Liver (tissue), 9 donors: Measurements from ENCODE around the gene DNAJA2. TPM values are rescaled to one million over a fixed set of nuclear protein-coding genes. Genes with fewer than 3 reads are reported as not detected.
A peak's percentile ranks its signal among the peaks of the same experiment; 100 is the strongest.

Source experiments
- DNase-seq: peaks from one replicate; pipeline ENCODE4 v3.0.0-alpha.2; 2017; ENCODE audit warnings: low spot score
- H3K27ac ChIP-seq, 2 donors: one replicate each; pipeline ENCODE4 v1.7.0; 2013; ENCODE audit warnings: inconsistent platforms in 2 of 2, low read length in 2 of 2, control low read depth in 1 of 2, low read depth in 1 of 2, mild to moderate bottlenecking in 1 of 2
- H3K27me3 ChIP-seq, 4 donors: one replicate each; pipeline versions ENCODE4 v1.6.1 to v1.7.0; 2013; ENCODE audit warnings: low read length in 3 of 4, inconsistent platforms in 1 of 4, mild to moderate bottlenecking in 1 of 4, moderate library complexity in 1 of 4; ENCODE audit not compliant: control insufficient read depth in 4 of 4, insufficient read depth in 4 of 4
- H3K36me3 ChIP-seq, 4 donors: one replicate each; pipeline versions ENCODE4 v1.6.1 to v1.7.0; 2013; ENCODE audit warnings: low read length in 3 of 4, mild to moderate bottlenecking in 3 of 4, low read depth in 1 of 4, moderate library complexity in 1 of 4; ENCODE audit not compliant: control insufficient read depth in 4 of 4, insufficient read depth in 3 of 4
- H3K4me1 ChIP-seq, 4 donors: one replicate each; pipeline versions ENCODE4 v1.6.1 to v1.7.0; 2013; ENCODE audit warnings: low read length in 3 of 4, mild to moderate bottlenecking in 3 of 4, moderate library complexity in 1 of 4; ENCODE audit not compliant: control insufficient read depth in 4 of 4, insufficient read depth in 4 of 4
- H3K4me3 ChIP-seq, 3 donors: one replicate each; pipeline versions ENCODE4 v1.6.1 to v1.7.0; 2013; ENCODE audit warnings: low read length in 3 of 3, control low read depth in 1 of 3, low read depth in 1 of 3, mild to moderate bottlenecking in 1 of 3
- H3K9ac ChIP-seq, 2 donors: one replicate each; pipeline ENCODE4 v1.7.0; 2013; ENCODE audit warnings: low read length in 2 of 2, mild to moderate bottlenecking in 2 of 2, moderate library complexity in 2 of 2, control low read depth in 1 of 2, low read depth in 1 of 2
- H3K9me3 ChIP-seq, 4 donors: one replicate each; pipeline versions ENCODE4 v1.6.1 to v1.7.0; 2013; ENCODE audit warnings: low read length in 3 of 4; ENCODE audit not compliant: control insufficient read depth in 4 of 4
- EGR1 ChIP-seq, 2 donors: IDR thresholded peaks; 2 replicates each; pipeline ENCODE4 v1.6.1; 2016 to 2018; ENCODE audit warnings: antibody characterized with exemption in 2 of 2, low read depth in 2 of 2
- FOXA1 ChIP-seq: IDR thresholded peaks from 2 replicates; pipeline ENCODE4 v1.6.1; 2016; ENCODE audit warnings: antibody characterized with exemption
- FOXA2 ChIP-seq: IDR thresholded peaks from 2 replicates; pipeline ENCODE4 v1.6.1; 2016; ENCODE audit warnings: antibody characterized with exemption
- GABPA ChIP-seq, 2 donors: IDR thresholded peaks in 1 of 2; conservative IDR thresholded peaks in 1 of 2; 2 replicates each; pipeline ENCODE4 v1.6.1; 2016; ENCODE audit warnings: antibody characterized with exemption in 2 of 2, mild to moderate bottlenecking in 1 of 2, moderate library complexity in 1 of 2
- HNF4A ChIP-seq, 2 donors: conservative IDR thresholded peaks; 2 replicates each; pipeline ENCODE4 v1.6.1; 2016; ENCODE audit warnings: antibody characterized with exemption in 2 of 2, mild to moderate bottlenecking in 2 of 2
- HNF4G ChIP-seq: IDR thresholded peaks from 2 replicates; pipeline ENCODE4 v1.6.1; 2016; ENCODE audit warnings: antibody characterized with exemption
- JUND ChIP-seq, 2 donors: IDR thresholded peaks; 2 replicates each; pipeline ENCODE4 v1.6.1; 2016; ENCODE audit warnings: antibody characterized with exemption in 2 of 2
- MAX ChIP-seq: IDR thresholded peaks from 2 replicates; pipeline ENCODE4 v1.6.1; 2016; ENCODE audit warnings: antibody characterized with exemption
- NR2F2 ChIP-seq: IDR thresholded peaks from 2 replicates; pipeline ENCODE4 v1.6.1; 2016; ENCODE audit warnings: antibody characterized with exemption
- RAD21 ChIP-seq, 2 donors: IDR thresholded peaks; 2 replicates each; pipeline ENCODE4 v1.6.1; 2016; ENCODE audit warnings: antibody characterized with exemption in 2 of 2, mild to moderate bottlenecking in 2 of 2
- RXRA ChIP-seq, 2 donors: IDR thresholded peaks; 2 replicates each; pipeline ENCODE4 v1.6.1; 2017 to 2018; ENCODE audit warnings: antibody characterized with exemption in 2 of 2, mild to moderate bottlenecking in 1 of 2
- SP1 ChIP-seq: IDR thresholded peaks from 2 replicates; pipeline ENCODE4 v1.6.1; 2018; ENCODE audit warnings: antibody characterized with exemption, mild to moderate bottlenecking
- TAF1 ChIP-seq: conservative IDR thresholded peaks from 2 replicates; pipeline ENCODE4 v1.6.1; 2016; ENCODE audit warnings: antibody characterized with exemption, mild to moderate bottlenecking
- YY1 ChIP-seq: IDR thresholded peaks from 2 replicates; pipeline ENCODE4 v1.6.1; 2016; ENCODE audit warnings: antibody characterized with exemption, mild to moderate bottlenecking
- ZBTB33 ChIP-seq: IDR thresholded peaks from 2 replicates; pipeline ENCODE4 v1.6.1; 2016; ENCODE audit warnings: antibody characterized with exemption
- WGBS: extraction: QIAGEN DNeasy Blood & Tissue Kit; methylation state at CpG from one replicate; pipeline ENCODE4 v1.1.7; 2013; 5-methylcytosine and 5-hydroxymethylcytosine counted together
- polyA plus RNA-seq, 2 donors: library from polyadenylated mRNA; stranded (reverse) in 1 of 2; unstranded in 1 of 2; fragments of 200-250 nt in 1 of 2; fragments of >200 nt in 1 of 2; fragmentation: Nextera tagmentation in 1 of 2; extraction: Ambion mirVana in 1 of 2; gene quantifications; one replicate each; pipeline versions ENCODE4 v1.2.1 to v1.2.3, GENCODE V29; 2013 to 2015
- total RNA-seq, 2 donors: library from RNA; depleted of rRNA; stranded (reverse); fragments of >200 nt; gene quantifications; one replicate each; pipeline ENCODE4 v1.2.3, GENCODE V29; 2014
- TF ChIP-seq, protein P1 (sequence below): IDR thresholded peaks from 2 replicates; pipeline ENCODE4 v1.6.1; 2016; ENCODE audit warnings: antibody characterized with exemption, mild to moderate bottlenecking
- TF ChIP-seq, protein P2 (sequence below): fragments of 150-350 bp; IDR thresholded peaks from 2 replicates; pipeline ENCODE4 v1.5.1; 2017; ENCODE audit warnings: improper control_type of control experiment, low read depth, low read length; ENCODE audit not compliant: missing input control
- TF ChIP-seq, protein P3 (sequence below): IDR thresholded peaks from 2 replicates; pipeline ENCODE4 v1.6.1; 2016; ENCODE audit warnings: antibody characterized with exemption
- donor health status: healthy.
- donor health status: healthy.
- donor health status: healthy.
- donor health status: healthy.
- donor health status: healthy.

Gene DNAJA2
- total and polyA plus RNA-seq, 4 donors = 22.7 to 32.8 (median 25.5) TPM

GRCh38 chr16:46976550-46976949 lies 3.1 kb upstream of the DNAJA2 start:
- Histone ChIP-seq H3K4me3 (no peak overlapping the region), H3K36me3 (no peaks in the 10 kb centered on the region), H3K9me3 (no peaks in the 10 kb centered on the region), H3K9ac (peak overlapping the region in 1 of 2 donors; percentile 45), H3K4me1 (peaks cover 3 to 26% (median 11%) of the 10 kb centered on the region in 4 donors), H3K27ac (peak overlapping the region; percentile 56 to 64), H3K27me3 (no peaks in the 10 kb centered on the region)
- no peak for DNase-seq
- WGBS = 33% methylated on average over 4 of the region's 4 CpGs
- TF ChIP-seq SP1 = peak; percentile 65
- peak; percentile 50 for TF ChIP-seq MAX
- peak; percentile 92 for TF ChIP-seq FOXA1
- TF ChIP-seq, protein P1, sequence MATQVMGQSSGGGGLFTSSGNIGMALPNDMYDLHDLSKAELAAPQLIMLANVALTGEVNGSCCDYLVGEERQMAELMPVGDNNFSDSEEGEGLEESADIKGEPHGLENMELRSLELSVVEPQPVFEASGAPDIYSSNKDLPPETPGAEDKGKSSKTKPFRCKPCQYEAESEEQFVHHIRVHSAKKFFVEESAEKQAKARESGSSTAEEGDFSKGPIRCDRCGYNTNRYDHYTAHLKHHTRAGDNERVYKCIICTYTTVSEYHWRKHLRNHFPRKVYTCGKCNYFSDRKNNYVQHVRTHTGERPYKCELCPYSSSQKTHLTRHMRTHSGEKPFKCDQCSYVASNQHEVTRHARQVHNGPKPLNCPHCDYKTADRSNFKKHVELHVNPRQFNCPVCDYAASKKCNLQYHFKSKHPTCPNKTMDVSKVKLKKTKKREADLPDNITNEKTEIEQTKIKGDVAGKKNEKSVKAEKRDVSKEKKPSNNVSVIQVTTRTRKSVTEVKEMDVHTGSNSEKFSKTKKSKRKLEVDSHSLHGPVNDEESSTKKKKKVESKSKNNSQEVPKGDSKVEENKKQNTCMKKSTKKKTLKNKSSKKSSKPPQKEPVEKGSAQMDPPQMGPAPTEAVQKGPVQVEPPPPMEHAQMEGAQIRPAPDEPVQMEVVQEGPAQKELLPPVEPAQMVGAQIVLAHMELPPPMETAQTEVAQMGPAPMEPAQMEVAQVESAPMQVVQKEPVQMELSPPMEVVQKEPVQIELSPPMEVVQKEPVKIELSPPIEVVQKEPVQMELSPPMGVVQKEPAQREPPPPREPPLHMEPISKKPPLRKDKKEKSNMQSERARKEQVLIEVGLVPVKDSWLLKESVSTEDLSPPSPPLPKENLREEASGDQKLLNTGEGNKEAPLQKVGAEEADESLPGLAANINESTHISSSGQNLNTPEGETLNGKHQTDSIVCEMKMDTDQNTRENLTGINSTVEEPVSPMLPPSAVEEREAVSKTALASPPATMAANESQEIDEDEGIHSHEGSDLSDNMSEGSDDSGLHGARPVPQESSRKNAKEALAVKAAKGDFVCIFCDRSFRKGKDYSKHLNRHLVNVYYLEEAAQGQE = peak; percentile 77
- TF ChIP-seq HNF4A (conservative IDR thresholded peaks at IDR 0.05) = peak; percentile 64 to 80
- TF ChIP-seq YY1 = peak; percentile 87
- TF ChIP-seq NR2F2 = no peak
- no peak for TF ChIP-seq GABPA (IDR thresholded peaks at IDR 0.05 in 1 of 2, conservative IDR thresholded peaks at IDR 0.05 in 1 of 2)
- peak in 1 of 2 donors; percentile 24 for TF ChIP-seq JUND (IDR thresholded peaks at IDR 0.05)
- no peak for TF ChIP-seq EGR1 (IDR thresholded peaks at IDR 0.05; ENCODE audit: low read depth in 2 of 2)
- TF ChIP-seq ZBTB33 = peak; percentile 52
- TF ChIP-seq, protein P2, sequence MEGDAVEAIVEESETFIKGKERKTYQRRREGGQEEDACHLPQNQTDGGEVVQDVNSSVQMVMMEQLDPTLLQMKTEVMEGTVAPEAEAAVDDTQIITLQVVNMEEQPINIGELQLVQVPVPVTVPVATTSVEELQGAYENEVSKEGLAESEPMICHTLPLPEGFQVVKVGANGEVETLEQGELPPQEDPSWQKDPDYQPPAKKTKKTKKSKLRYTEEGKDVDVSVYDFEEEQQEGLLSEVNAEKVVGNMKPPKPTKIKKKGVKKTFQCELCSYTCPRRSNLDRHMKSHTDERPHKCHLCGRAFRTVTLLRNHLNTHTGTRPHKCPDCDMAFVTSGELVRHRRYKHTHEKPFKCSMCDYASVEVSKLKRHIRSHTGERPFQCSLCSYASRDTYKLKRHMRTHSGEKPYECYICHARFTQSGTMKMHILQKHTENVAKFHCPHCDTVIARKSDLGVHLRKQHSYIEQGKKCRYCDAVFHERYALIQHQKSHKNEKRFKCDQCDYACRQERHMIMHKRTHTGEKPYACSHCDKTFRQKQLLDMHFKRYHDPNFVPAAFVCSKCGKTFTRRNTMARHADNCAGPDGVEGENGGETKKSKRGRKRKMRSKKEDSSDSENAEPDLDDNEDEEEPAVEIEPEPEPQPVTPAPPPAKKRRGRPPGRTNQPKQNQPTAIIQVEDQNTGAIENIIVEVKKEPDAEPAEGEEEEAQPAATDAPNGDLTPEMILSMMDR = no peak
- no peak for TF ChIP-seq TAF1
- peak; percentile 56 to 81 for TF ChIP-seq RXRA (IDR thresholded peaks at IDR 0.05)
- TF ChIP-seq FOXA2 = peak; percentile 95
- peak; percentile 10 to 34 for TF ChIP-seq RAD21 (IDR thresholded peaks at IDR 0.05)
- TF ChIP-seq, protein P3, sequence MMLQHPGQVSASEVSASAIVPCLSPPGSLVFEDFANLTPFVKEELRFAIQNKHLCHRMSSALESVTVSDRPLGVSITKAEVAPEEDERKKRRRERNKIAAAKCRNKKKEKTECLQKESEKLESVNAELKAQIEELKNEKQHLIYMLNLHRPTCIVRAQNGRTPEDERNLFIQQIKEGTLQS = no peak
- no peak for TF ChIP-seq HNF4G
